OCI-LY7 (cell line): Measurements from ENCODE around the gene SLC17A7. TPM values are rescaled to one million over a fixed set of nuclear protein-coding genes. Genes with fewer than 3 reads are reported as not detected.

ENCODE experiments used
- Bru-seq: library from RNA; stranded (reverse); fragments of 400-500 nt; gene quantifications from one replicate; lab custom pipeline; 2021; lab: Mats Ljungman, UMichigan
- BruChase-seq, 2 experiments: library from RNA; stranded (reverse); fragments of 400-500 nt; gene quantifications; one replicate each; lab custom pipeline; 2021; lab: Mats Ljungman, UMichigan
- BruUV-seq: library from RNA; stranded (reverse); fragments of 400-500 nt; replicated peaks from 2 replicates; lab custom pipeline; 2021; lab: Mats Ljungman, UMichigan
- CTCF ChIA-PET: fragments of 300-600 bp; sonication (Branson Sonifier 250); formaldehyde crosslinking; loops from one replicate; lab custom pipeline; 2022; ENCODE audit warnings: antibody characterized with exemption; ENCODE audit not compliant: unreplicated experiment; lab: Charles Lee
- POLR2A ChIA-PET: fragments of 300-600 bp; sonication (Branson Sonifier 250); formaldehyde crosslinking; loops from one replicate; lab custom pipeline; 2022; ENCODE audit warnings: antibody characterized with exemption; lab: Charles Lee
- DNase-seq: peaks from one replicate; pipeline ENCODE4 v3.0.0-alpha.2; 2015; ENCODE audit warnings: low spot score
- H2AFZ ChIP-seq: fragments of 200-600 bp; sonication (generic), shearing (Covaris generic); 2 replicates; pipeline ENCODE4 v1.6.1; 2014; ENCODE audit warnings: mild to moderate bottlenecking, antibody characterized with exemption, low read length, moderate library complexity
- H3K27ac ChIP-seq: fragments of 200-600 bp; sonication (generic); 2 replicates; pipeline ENCODE4 v1.5.1; 2014; ENCODE audit warnings: mixed run types, low read depth, mild to moderate bottlenecking, moderate library complexity, low read length, inconsistent platforms; ENCODE audit not compliant: poor library complexity, severe bottlenecking
- H3K36me3 ChIP-seq: fragments of 200-600 bp; sonication (generic); 2 replicates; pipeline ENCODE4 v1.6.1; 2014; ENCODE audit warnings: mild to moderate bottlenecking, antibody characterized with exemption, low read length, moderate library complexity, mixed read lengths; ENCODE audit not compliant: insufficient read depth
- H3K4me1 ChIP-seq: fragments of 200-600 bp; sonication (generic); 2 replicates; pipeline ENCODE4 v1.5.1; 2014; ENCODE audit warnings: mild to moderate bottlenecking, low read length; ENCODE audit not compliant: insufficient read depth, poor library complexity, severe bottlenecking
- H3K4me2 ChIP-seq: fragments of 200-600 bp; sonication (generic); 2 replicates; pipeline ENCODE4 v1.6.1; 2014; ENCODE audit warnings: mild to moderate bottlenecking, low read length
- H3K4me3 ChIP-seq: fragments of 200-600 bp; sonication (generic); 2 replicates; pipeline ENCODE4 v1.5.1; 2014; ENCODE audit warnings: mild to moderate bottlenecking, low read depth, low read length; ENCODE audit not compliant: poor library complexity, severe bottlenecking
- H3K79me2 ChIP-seq: fragments of 200-600 bp; sonication (generic); 2 replicates; pipeline ENCODE4 v1.6.1; 2016; ENCODE audit warnings: low read depth, mild to moderate bottlenecking, low read length, moderate library complexity, mixed read lengths; ENCODE audit not compliant: insufficient read depth
- H3K9me2 ChIP-seq: fragments of 200-600 bp; sonication (generic); 2 replicates; pipeline ENCODE4 v1.6.1; 2016; ENCODE audit warnings: mild to moderate bottlenecking, low read length, mixed read lengths; ENCODE audit not compliant: insufficient read depth
- H3K9me3 ChIP-seq: fragments of 200-600 bp; sonication (generic); 2 replicates; pipeline ENCODE4 v1.6.1; 2014; ENCODE audit warnings: mild to moderate bottlenecking, mixed run types, low read length, mixed read lengths
- H4K20me1 ChIP-seq: fragments of 200-600 bp; sonication (generic); 2 replicates; pipeline ENCODE4 v1.6.1; 2014; ENCODE audit warnings: mild to moderate bottlenecking, antibody characterized with exemption, low read length, moderate library complexity, mixed read lengths; ENCODE audit not compliant: insufficient read depth
- CTCF ChIP-seq: fragments of 200-600 bp; sonication (generic); conservative IDR thresholded peaks from 2 replicates; pipeline ENCODE4 v1.5.1; 2014; ENCODE audit warnings: mild to moderate bottlenecking, antibody characterized with exemption, low read length, moderate library complexity, mixed read lengths
- EZH2phosphoT487 ChIP-seq: fragments of 200-600 bp; sonication (generic); IDR thresholded peaks from 2 replicates; pipeline ENCODE4 v1.6.1; 2018; ENCODE audit warnings: low read depth, borderline replicate concordance, mild to moderate bottlenecking, mixed run types, antibody characterized with exemption, low read length, moderate library complexity, mixed read lengths
- intact Hi-C: fragments of 100-400 bp; cut with micrococcal nuclease; formaldehyde crosslinking; loops from one replicate; pipeline ENCODE4 v1.10.0; 2022; ENCODE audit not compliant: unreplicated experiment
- long read RNA-seq: library from polyadenylated mRNA; stranded (forward); transcript quantifications from one replicate; pipeline ENCODE4 v2.0.0, GENCODE V29; 2022
- total RNA-seq, 2 experiments: library from RNA; depleted of rRNA in 1 of 2; stranded (reverse); fragments of >200 nt in 1 of 2; shearing (Covaris generic) in 1 of 2; gene quantifications; 2 replicates each; pipeline ENCODE4 v1.2.3, GENCODE V29; 2014 to 2022

SLC17A7 gene
- total RNA-seq (2014; rRNA removed; shearing (Covaris generic)) (0.13 and 1.3 TPM in 2 replicates), total RNA-seq (2022) (1.3 and 1.5 TPM in 2 replicates), Bru-seq, nascent RNA (percentile 16 among the genes with signal in this experiment), BruChase-seq, experiment 1, labeled RNA remaining after a 6-hour chase (percentile 26 among the genes with signal in this experiment), BruChase-seq, experiment 2, labeled RNA remaining after a 2-hour chase (percentile 24 among the genes with signal in this experiment)
- long read RNA-seq, partial matches to known transcripts: 0 of 1 reads
- long read RNA-seq, other reads (novel, unspliced or antisense): 0 of 1 reads

DNA sequence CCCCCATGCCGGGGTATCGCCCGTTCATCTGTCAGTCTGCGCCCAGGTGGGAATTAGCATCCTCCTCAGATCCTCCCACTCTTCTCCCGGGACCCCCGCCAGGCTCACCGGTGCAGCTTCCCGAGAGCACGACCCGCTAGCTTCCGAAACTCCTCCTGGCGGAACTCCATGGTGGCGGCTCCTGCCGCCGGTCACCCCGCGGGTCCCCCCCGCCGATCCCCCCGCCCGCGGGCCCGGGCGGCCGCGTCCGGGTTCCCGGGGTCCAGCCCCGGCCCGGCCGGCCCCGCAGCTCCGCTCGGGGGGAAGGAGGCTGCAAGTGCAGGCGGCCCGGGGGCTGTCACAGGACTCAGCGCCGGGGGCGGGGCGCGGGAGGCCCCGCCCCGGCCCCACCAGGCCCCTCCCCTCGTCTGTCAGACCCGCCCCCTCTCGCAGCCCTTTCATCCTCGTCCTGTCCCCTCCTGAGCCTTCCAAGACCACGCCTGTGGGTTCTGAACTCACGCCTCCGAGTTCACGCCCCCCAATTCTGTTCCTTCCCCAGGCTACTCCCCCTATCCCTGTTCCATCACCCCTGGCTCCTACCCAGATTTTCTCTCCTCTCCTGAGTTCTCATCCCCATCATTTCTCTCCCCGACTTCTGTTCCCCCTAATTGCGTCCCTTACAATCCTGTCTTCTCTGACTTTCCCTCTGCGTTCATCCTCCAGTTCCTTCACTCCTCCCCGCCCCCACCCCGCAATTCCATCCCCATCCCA, at the start of gene SLC17A7:
Gene SLC17A7, minus strand, starts transcription at position 318 of the 750 bp plus-strand sequence. Its CDS starts 148 bp downstream, at position 170.
- intact Hi-C loops: loop anchor here (10.0 kb wide), 1 partner anchor 107 kb away; the partner anchor contains the start of gene CD37
- Histone ChIP-seq H3K9me3 (no peaks in the 10 kb centered on the region), H3K4me2 (peak within 1 kb of the TSS; percentile 91), H3K36me3 (peaks cover 2% of the 10 kb centered on the region; the same call in 1 of the 2 replicates), H3K27ac (no peak within 1 kb of the TSS), H3K79me2 (no peaks in the 10 kb centered on the region), H3K9me2 (no peaks in the 10 kb centered on the region), H3K4me1 (peaks cover 6% of the 10 kb centered on the region), H4K20me1 (no peaks in the 10 kb centered on the region), H3K4me3 (peak within 1 kb of the TSS; percentile 71), H2AFZ (no peak within 1 kb of the TSS)
- peak; percentile 45 for DNase-seq
- POLR2A ChIA-PET: no interaction called here
- CTCF ChIA-PET: interaction anchor here (0.8 kb wide), 1 partner anchor 50 kb away, joined by 4 read pairs; no protein-coding TSS in a partner anchor
- TF ChIP-seq EZH2phosphoT487: no peak
- no peak for TF ChIP-seq CTCF
- BruUV-seq: no TSS peak

- peaks cover 56% of the 10 kb centered on the region for H3K4me1 ChIP-seq
- H3K36me3 ChIP-seq: peaks cover 61% of the 10 kb centered on the region
- peaks cover 12% of the 10 kb centered on the region; the same call in 1 of the 2 replicates for H4K20me1 ChIP-seq
- H3K9me2 ChIP-seq: no peaks in the 10 kb centered on the region
- TF ChIP-seq CTCF (no peak), EZH2phosphoT487 (no peak)
- H3K4me2 ChIP-seq: peak overlapping the region; percentile 80
- no peaks in the 10 kb centered on the region for H3K9me3 ChIP-seq
- POLR2A ChIA-PET: no interaction called here
- peak; percentile 44 for DNase-seq
- peak overlapping the region; percentile 95 for H3K4me3 ChIP-seq
- CTCF ChIA-PET: no interaction called here
- intact Hi-C loops: loop anchor here (10.0 kb wide), 2 partner anchors 274 to 856 kb away; partner anchors contain the start of genes AP2A1, DBP and TSKS
- H3K79me2 ChIP-seq: peaks cover 34% of the 10 kb centered on the region
- peak overlapping the region; percentile 94 for H3K27ac ChIP-seq
- BruUV-seq: no TSS peak
- no peak overlapping the region for H2AFZ ChIP-seq
These were observed 49.1 kb upstream of the SLC17A7 start for GRCh38 chr19:49490287-49491029.
